SIG-M5 (cell line): ENCODE measurements around the gene GRM1.

Experiments used
- DNase-seq: peaks from one replicate; lab custom pipeline; 2025; lab: John Stamatoyannopoulos, UW

The GRM1 gene

GRCh38 chr6:146331013-146331412 lies 302.2 kb downstream of the GRM1 start:
- DNase-seq = no peak

GRCh38 chr6:146335336-146335735 lies 306.5 kb downstream of the GRM1 start:
- DNase-seq = no peak

- DNase-seq = no peak
Observed at GRCh38 chr6:146336191-146336590, 307.3 kb downstream of the GRM1 start.

- no peak for DNase-seq
Observed at GRCh38 chr6:146337376-146337775, 308.5 kb downstream of the GRM1 start.

DNA sequence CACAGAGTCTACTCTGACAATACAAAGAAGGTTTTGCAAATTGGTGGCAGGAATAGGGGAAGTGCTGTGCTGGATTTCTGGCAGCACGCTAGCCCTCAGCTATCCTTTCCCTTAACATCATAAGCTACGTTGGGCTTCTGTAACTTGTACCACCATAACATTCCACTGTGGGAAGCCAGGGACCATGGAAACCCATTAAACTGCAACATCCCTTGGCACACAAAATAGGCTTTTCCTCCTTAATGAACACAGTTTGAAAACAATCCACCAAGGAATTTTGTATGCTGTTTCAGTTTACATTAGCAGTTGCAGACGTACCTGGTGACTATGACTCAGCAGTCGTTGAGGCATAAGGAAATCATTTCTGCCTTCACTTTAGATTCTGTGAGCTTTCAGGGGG lies 310.9 kb downstream of the GRM1 start:
- DNase-seq = no peak

DNA sequence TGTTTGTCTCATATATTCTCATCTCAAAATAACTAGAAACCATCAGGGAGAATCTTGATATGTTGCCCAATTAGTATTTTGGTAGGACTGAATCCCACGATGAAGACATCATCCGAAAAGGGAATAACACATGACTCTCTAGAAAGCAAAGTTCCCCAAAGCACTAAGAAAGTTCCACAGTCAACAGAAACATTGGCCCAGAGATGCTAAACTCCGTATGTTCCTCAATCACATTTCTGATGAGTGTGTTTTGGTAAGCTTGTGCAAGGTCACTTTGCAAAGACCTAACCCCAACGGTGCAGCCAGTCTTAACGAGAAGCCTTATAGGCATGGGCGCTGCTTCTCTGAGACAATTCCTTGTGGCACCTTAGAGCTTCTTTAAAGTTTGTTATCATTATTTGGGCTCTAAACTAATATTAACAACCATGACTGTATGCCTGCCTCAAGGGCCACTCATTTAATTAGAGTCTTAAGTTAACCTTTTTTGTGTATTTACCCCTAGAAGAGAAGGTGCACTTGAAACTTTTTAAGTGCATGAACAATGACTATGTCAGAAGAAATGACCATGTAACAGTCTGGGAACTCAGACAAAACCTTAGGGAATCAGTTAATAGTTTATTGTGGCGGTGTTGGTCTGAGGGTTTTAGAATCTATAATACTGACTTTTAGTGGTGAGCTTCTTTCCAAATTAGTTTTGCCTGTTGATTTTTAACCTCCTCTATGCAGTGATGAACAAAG lies 312.8 kb downstream of the GRM1 start:
- no peak for DNase-seq

GRCh38 chr6:146345598-146345997 lies 316.7 kb downstream of the GRM1 start:
- DNase-seq = no peak

DNA sequence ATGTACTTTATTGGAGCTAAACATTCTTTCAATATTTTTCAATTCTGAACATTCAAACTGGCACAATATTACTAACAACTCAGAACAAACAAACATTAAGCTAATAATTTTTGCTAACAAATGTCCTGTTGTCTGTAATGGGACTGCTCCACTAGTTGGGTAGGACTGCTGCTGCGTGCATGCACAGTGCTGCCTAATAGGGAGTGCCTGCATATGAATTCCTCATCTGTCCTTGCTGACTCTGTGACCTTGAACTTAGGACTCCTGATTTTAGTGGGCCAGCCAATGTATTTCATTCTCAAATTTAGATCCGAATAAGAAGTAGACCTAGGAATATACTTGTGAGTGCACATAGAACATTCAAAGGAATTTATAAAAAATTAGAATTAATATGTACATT lies 318.2 kb downstream of the GRM1 start:
- DNase-seq = no peak

DNA sequence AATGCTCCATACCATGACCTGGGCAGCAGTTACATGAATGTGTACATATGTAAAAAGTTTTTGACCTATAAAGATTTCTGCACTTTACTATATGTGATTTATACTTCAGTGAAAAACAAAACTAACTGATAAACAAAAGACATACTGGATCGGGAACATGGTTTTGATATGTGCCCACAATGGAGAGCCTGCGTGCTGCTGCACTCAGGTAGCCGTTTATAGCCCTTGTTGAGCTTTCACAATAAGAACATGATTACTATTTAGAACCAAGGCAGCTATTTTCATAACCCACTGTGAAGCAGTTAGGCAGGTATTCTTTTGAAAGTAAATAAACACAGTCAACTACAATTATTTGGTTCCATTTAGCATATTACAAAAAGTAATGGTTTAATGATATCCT lies 318.8 kb downstream of the GRM1 start:
- no peak for DNase-seq

DNA sequence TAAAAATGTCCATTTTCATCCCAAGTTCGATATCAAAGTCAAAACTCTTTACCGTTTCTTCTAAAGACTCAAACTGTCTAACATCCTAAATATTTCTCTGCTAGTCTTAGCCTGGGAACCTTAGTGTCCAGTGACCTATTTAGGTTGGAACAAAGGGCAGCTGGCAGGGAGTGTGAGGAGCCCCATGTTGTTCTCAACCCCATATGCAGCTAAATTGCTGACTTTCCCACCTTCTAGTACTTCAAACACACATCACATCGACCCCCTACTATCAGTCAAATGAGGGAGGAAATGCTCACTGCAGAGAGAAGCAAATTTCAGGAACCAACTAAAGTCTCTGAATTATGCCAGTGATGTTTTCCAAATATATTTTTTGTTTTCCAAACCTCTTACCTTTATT lies 322.2 kb downstream of the GRM1 start:
- no peak for DNase-seq

GRCh38 chr6:146352163-146352562 lies 323.3 kb downstream of the GRM1 start:
- no peak for DNase-seq

DNA sequence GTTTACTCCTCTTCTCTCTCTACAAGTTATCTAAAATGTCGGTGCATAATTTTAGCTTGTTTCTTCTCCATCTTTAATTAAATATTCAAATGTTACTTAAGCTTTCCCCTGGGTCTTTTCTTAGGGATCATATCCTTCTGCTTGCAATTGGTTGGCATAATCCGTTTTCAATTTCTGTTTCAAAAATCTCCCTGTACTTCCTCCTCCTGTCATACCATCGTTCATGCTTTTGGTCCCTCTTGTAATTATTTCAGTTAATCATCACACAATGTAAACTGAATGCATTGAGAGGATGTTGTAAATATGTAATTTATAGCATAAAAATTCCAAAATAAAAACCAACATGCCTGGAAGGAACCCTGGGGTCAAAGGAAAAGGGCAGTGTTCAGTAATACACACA lies 325.6 kb downstream of the GRM1 start:
- no peak for DNase-seq

GRCh38 chr6:146355521-146356100 lies 326.7 kb downstream of the GRM1 start:
- DNase-seq = no peak

DNA sequence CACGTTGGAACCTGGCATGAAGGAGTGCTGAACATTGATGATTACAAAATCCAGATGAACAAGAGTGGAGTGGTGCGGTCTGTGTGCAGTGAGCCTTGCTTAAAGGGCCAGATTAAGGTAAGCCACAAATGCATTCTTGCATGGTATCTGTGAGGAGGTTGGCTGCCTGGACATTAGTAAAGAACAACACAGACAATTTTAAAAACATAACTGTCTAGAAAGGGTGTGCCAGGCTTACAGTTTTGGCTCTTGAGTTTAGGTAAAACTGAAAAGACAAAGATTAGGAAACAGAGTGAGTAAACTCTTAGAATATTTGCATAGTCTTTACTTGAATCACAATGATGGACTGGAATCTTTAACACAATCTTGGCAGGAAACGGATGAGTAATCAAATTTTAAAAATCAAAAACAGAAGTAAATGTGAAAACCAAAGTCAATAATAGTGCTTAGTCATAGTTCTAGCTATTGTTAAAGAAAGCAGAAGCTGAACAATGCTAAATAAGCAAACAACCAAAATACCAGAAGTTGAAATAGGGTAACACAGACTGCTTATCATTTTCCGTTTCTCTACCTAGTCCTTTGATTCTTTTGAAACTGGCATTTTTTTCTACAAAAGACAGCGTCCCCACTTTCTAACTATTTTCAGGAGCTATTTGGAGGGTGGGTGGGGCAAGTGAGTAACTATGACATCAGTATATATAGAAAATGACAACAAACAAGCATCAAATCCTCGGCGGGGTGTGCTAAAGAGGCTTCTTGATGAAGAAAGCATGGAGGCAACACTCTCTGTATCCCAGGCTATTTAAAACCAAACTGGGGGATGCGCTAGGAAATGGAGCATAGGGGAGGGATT lies 328.9 kb downstream of the GRM1 start:
- peak; percentile 1 for DNase-seq

- DNase-seq = no peak
Observed at GRCh38 chr6:146358431-146359046, 329.7 kb downstream of the GRM1 start.

GRCh38 chr6:146359131-146359530 lies 330.3 kb downstream of the GRM1 start:
- no peak for DNase-seq

- no peak for DNase-seq
Observed at GRCh38 chr6:146361128-146361924, 332.5 kb downstream of the GRM1 start.

DNA sequence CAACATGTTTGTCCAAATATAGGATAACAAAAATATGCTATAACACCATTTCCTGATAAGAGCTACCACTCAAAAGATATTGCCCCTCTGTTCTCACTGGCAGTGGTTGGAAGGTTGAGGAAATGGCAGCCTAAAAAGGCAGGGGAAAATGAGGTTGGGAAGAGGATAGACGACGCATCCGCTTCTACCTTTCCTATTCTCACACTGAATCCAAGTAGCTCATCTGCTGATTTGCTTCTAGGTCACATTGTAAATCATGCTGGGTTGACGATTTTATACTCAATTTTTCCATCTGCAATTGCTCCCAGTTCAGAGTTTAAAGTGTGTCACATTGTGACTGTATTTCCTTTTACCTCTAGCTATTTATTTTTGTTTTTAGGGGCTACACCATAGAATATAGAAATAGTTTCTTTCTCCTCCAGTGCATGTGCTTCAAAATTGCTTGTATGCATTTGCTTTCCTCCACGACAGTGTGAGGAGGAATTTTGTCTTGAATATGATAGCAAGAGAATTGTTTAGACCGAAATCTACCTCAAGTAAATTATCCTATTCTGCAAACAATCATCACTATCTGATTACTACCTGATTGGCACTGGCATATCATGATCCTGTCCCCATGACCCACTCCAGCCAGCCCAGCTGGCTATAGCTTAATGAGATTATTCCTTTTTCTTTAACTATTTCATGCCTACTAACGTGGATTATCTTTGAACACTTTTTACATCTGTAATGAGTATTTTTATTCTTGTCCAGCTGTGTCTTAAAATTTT lies 335.2 kb downstream of the GRM1 start:
- no peak for DNase-seq

GRCh38 chr6:146364816-146365594 lies 336.1 kb downstream of the GRM1 start:
- DNase-seq = no peak

DNA sequence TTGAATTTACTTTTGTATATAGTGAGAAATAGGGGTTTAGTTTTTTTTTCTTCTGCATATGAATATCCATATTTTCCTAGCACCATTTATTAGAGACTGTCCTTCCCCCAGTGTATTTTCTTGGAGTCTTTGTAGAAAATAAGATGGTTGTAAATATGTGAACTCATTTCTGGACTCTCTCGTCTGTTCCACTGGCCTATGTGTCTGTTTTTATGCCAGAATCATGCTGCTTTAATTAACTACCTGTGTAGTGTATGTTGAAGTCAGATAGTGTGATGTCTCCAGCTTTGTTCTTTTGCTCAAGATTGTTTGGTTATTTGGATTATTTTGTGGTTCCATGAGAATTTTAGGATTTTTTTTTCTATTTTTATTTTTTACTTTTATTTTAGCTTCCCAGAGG lies 338.2 kb downstream of the GRM1 start:
- DNase-seq = no peak
